H9 (cell line): ENCODE data around the gene ME3. TPM values are rescaled to one million over a fixed set of nuclear protein-coding genes. Genes with fewer than 3 reads are reported as not detected.

ENCODE experiments used
- DNase-seq: peaks from one replicate; pipeline ENCODE4 v3.0.0-alpha.2; 2017
- H2AFZ ChIP-seq: one replicate; pipeline ENCODE4 v1.6.1; 2013; ENCODE audit warnings: mild to moderate bottlenecking, low read length, control low read depth, moderate library complexity
- H2AK5ac ChIP-seq: 2 replicates; pipeline ENCODE4 v1.6.1; 2013; ENCODE audit warnings: low read length, control low read depth, mixed read lengths; ENCODE audit not compliant: insufficient read length
- H2BK120ac ChIP-seq: one replicate; pipeline ENCODE4 v1.6.1; 2013; ENCODE audit warnings: low read depth, mild to moderate bottlenecking, low read length, control low read depth, inconsistent platforms; ENCODE audit not compliant: poor library complexity, severe bottlenecking
- H2BK12ac ChIP-seq: 2 replicates; pipeline ENCODE4 v1.6.1; 2013; ENCODE audit warnings: low read length, control low read depth, mixed read lengths, low read depth; ENCODE audit not compliant: insufficient read length
- H2BK15ac ChIP-seq: 2 replicates; pipeline ENCODE4 v1.6.1; 2013; ENCODE audit warnings: low read depth, low read length, control low read depth
- H2BK20ac ChIP-seq: one replicate; pipeline ENCODE4 v1.6.1; 2013; ENCODE audit warnings: low read depth, mild to moderate bottlenecking, low read length, control low read depth, inconsistent platforms; ENCODE audit not compliant: poor library complexity, severe bottlenecking
- H2BK5ac ChIP-seq: 2 replicates; pipeline ENCODE4 v1.6.1; 2013; ENCODE audit warnings: low read length, control low read depth, mixed read lengths; ENCODE audit not compliant: insufficient read length
- H3K14ac ChIP-seq: 2 replicates; pipeline ENCODE4 v1.6.1; 2013; ENCODE audit warnings: low read length, control low read depth; ENCODE audit not compliant: insufficient read depth
- H3K18ac ChIP-seq: 2 replicates; pipeline ENCODE4 v1.6.1; 2013; ENCODE audit warnings: low read depth, mild to moderate bottlenecking, mixed read lengths, low read length, control low read depth; ENCODE audit not compliant: insufficient read length
- H3K23ac ChIP-seq: 2 replicates; pipeline ENCODE4 v1.6.1; 2013; ENCODE audit warnings: low read length, control low read depth, mixed read lengths, low read depth; ENCODE audit not compliant: insufficient read length
- H3K23me2 ChIP-seq: 2 replicates; pipeline ENCODE4 v1.6.1; 2013; ENCODE audit warnings: low read depth, mild to moderate bottlenecking, mixed read lengths, low read length, control low read depth; ENCODE audit not compliant: insufficient read length, poor library complexity, severe bottlenecking
- H3K27ac ChIP-seq: 2 replicates; pipeline ENCODE4 v1.5.1; 2013; ENCODE audit warnings: low read length, control low read depth, mixed read lengths, low read depth; ENCODE audit not compliant: insufficient read length
- H3K27me3 ChIP-seq: 2 replicates; pipeline ENCODE4 v1.6.1; 2013; ENCODE audit warnings: low read length, control low read depth, inconsistent platforms; ENCODE audit not compliant: insufficient read depth
- H3K4ac ChIP-seq: 2 replicates; pipeline ENCODE4 v1.6.1; 2013; ENCODE audit warnings: low read depth, mild to moderate bottlenecking, control low read depth, inconsistent platforms, low read length, moderate library complexity
- H3K4me1 ChIP-seq: 2 replicates; pipeline ENCODE4 v1.6.1; 2013; ENCODE audit warnings: low read length, control low read depth, inconsistent platforms; ENCODE audit not compliant: insufficient read depth
- H3K4me2 ChIP-seq: 2 replicates; pipeline ENCODE4 v1.6.1; 2013; ENCODE audit warnings: low read length, control low read depth, mixed read lengths; ENCODE audit not compliant: insufficient read length, insufficient read depth
- H3K56ac ChIP-seq: 2 replicates; pipeline ENCODE4 v1.6.1; 2013; ENCODE audit warnings: low read depth, mild to moderate bottlenecking, mixed read lengths, low read length, control low read depth; ENCODE audit not compliant: insufficient read length
- H3K79me1 ChIP-seq: 2 replicates; pipeline ENCODE4 v1.6.1; 2013; ENCODE audit warnings: low read depth, mild to moderate bottlenecking, moderate library complexity, low read length, control low read depth, inconsistent platforms; ENCODE audit not compliant: insufficient read depth, poor library complexity, severe bottlenecking
- H3K79me2 ChIP-seq: 2 replicates; pipeline ENCODE4 v1.6.1; 2013; ENCODE audit warnings: low read length, control low read depth, inconsistent platforms; ENCODE audit not compliant: insufficient read depth
- H3K9ac ChIP-seq: 2 replicates; pipeline ENCODE4 v1.6.1; 2013; ENCODE audit warnings: low read length, control low read depth, mixed read lengths; ENCODE audit not compliant: insufficient read length; ENCODE audit errors: extremely low read depth
- H3K9me3 ChIP-seq: one replicate; pipeline ENCODE4 v1.6.1; 2013; ENCODE audit warnings: low read depth, low read length, inconsistent platforms; ENCODE audit not compliant: control insufficient read depth
- H3T11ph ChIP-seq: one replicate; pipeline ENCODE4 v1.6.1; 2013; ENCODE audit warnings: mild to moderate bottlenecking, low read length, control low read depth, inconsistent platforms
- H4K20me1 ChIP-seq: one replicate; pipeline ENCODE4 v1.6.1; 2013; ENCODE audit not compliant: control insufficient read depth, insufficient read length, insufficient read depth
- H4K5ac ChIP-seq: 2 replicates; pipeline ENCODE4 v1.6.1; 2013; ENCODE audit warnings: low read depth, mild to moderate bottlenecking, mixed read lengths, low read length, control low read depth; ENCODE audit not compliant: insufficient read length
- H4K8ac ChIP-seq: replicated peaks from 2 replicates; pipeline ENCODE4 v1.6.1; 2013; ENCODE audit warnings: low read length, control low read depth, mixed read lengths, low read depth; ENCODE audit not compliant: insufficient read length
- H4K91ac ChIP-seq: 2 replicates; pipeline ENCODE4 v1.6.1; 2013; ENCODE audit warnings: low read depth, mild to moderate bottlenecking, moderate library complexity, mixed read lengths, low read length, control low read depth; ENCODE audit not compliant: insufficient read length
- H3K27ac Mint-ChIP-seq, 3 experiments: 2 replicates in 2 of 3; 3 replicates in 1 of 3; pipeline ENCODE4 v1.8.0; 2020 to 2021; ENCODE audit warnings: mixed read lengths in 3 of 3, mild to moderate bottlenecking in 1 of 3, moderate library complexity in 1 of 3
- H3K27me3 Mint-ChIP-seq: 2 replicates; pipeline ENCODE4 v1.8.0; 2021; ENCODE audit warnings: low read depth, mild to moderate bottlenecking, moderate library complexity, mixed read lengths
- H3K36me3 Mint-ChIP-seq, 3 experiments: 2 replicates in 2 of 3; 3 replicates in 1 of 3; pipeline ENCODE4 v1.8.0; 2020 to 2021; ENCODE audit warnings: low read depth in 3 of 3, mixed read lengths in 3 of 3; ENCODE audit not compliant: insufficient read depth in 1 of 3
- H3K4me1 Mint-ChIP-seq, 2 experiments: 2 replicates each; pipeline ENCODE4 v1.8.0; 2020; ENCODE audit warnings: mixed read lengths in 2 of 2
- H3K4me3 Mint-ChIP-seq, 2 experiments: 2 replicates in 1 of 2; 3 replicates in 1 of 2; pipeline ENCODE4 v1.8.0; 2020 to 2021; ENCODE audit warnings: mild to moderate bottlenecking in 2 of 2, mixed read lengths in 2 of 2, moderate library complexity in 1 of 2
- H3K9me3 Mint-ChIP-seq, 2 experiments: 2 replicates in 1 of 2; 3 replicates in 1 of 2; pipeline ENCODE4 v1.8.0; 2020; ENCODE audit warnings: mild to moderate bottlenecking in 2 of 2, mixed read lengths in 2 of 2, moderate library complexity in 1 of 2
- CTCF ChIP-seq: fragments of 200-600 bp; sonication (generic); conservative IDR thresholded peaks from 3 replicates; pipeline ENCODE4 v1.8.0; 2021; ENCODE audit warnings: antibody characterized with exemption, mild to moderate bottlenecking
- WGBS: extraction: QIAGEN DNeasy Blood & Tissue Kit; methylation state at CpG from one replicate; pipeline ENCODE4 v1.1.7; 2013; ENCODE audit warnings: missing lambda C conversion rate, low lambda C conversion rate, mixed read lengths; ENCODE audit not compliant: insufficient read length; ENCODE audit errors: extremely low coverage; 5-methylcytosine and 5-hydroxymethylcytosine counted together
- total RNA-seq: library from RNA; stranded (reverse); gene quantifications from 2 replicates; pipeline ENCODE4 v1.2.1, GENCODE V29; 2021

ME3 gene
- total RNA-seq, 1 experiment from 2014 or later = 2.8 TPM

- H2AK5ac ChIP-seq = no peak overlapping the region
- no peak overlapping the region for H3K18ac ChIP-seq
- H2BK5ac ChIP-seq = no peak overlapping the region
- no peak overlapping the region for H4K5ac ChIP-seq
- Mint-ChIP-seq H3K27ac (no peak overlapping the region), H3K4me3 (no peak overlapping the region), H3K9me3 (peaks cover 0 to 3% of the 10 kb centered on the region in 2 experiments; a peak in 1 of 5 replicates), H3K4me1 (peaks cover 7 to 10% of the 10 kb centered on the region in 2 experiments), H3K36me3 (peaks cover 0 to 1% (median 0%) of the 10 kb centered on the region in 3 experiments; a peak in 2 of 7 replicates), H3K27me3 (no peaks in the 10 kb centered on the region)
- no peak overlapping the region for H2BK20ac ChIP-seq
- H3K27me3 ChIP-seq = no peaks in the 10 kb centered on the region
- H3K23me2 ChIP-seq = no peaks in the 10 kb centered on the region
- no peak overlapping the region for H3K23ac ChIP-seq
- peaks cover under 1% of the 10 kb centered on the region; the same call in 1 of the 2 replicates for H3K4me1 ChIP-seq
- H4K20me1 ChIP-seq = no peaks in the 10 kb centered on the region
- no peaks in the 10 kb centered on the region for H3K79me2 ChIP-seq
- H3K56ac ChIP-seq = no peak overlapping the region
- H3K4ac ChIP-seq = no peak overlapping the region
- no peak overlapping the region for H2AFZ ChIP-seq
- no peak overlapping the region for H3K9ac ChIP-seq
- WGBS = no CpG with 5 or more reads among the region's 1 CpG
- H3T11ph ChIP-seq = no peak overlapping the region
- no peak overlapping the region for H4K8ac ChIP-seq
- no peak overlapping the region for H2BK12ac ChIP-seq
- TF ChIP-seq CTCF = no peak
- H2BK120ac ChIP-seq = no peak overlapping the region
- DNase-seq = no peak
- H3K9me3 ChIP-seq = peaks cover 1% of the 10 kb centered on the region
- no peak overlapping the region for H3K14ac ChIP-seq
- no peak overlapping the region for H4K91ac ChIP-seq
- H2BK15ac ChIP-seq = no peak overlapping the region
- no peak overlapping the region for H3K27ac ChIP-seq
- H3K4me2 ChIP-seq = no peak overlapping the region
- H3K79me1 ChIP-seq = no peaks in the 10 kb centered on the region
These were observed 154.9 kb downstream of the ME3 start for GRCh38 chr11:86517557-86517956.
